T-cell (primary cell): Measurements from ENCODE around the gene SPRED2. TPM values are rescaled to one million over a fixed set of nuclear protein-coding genes. Genes with fewer than 3 reads are reported as not detected.

Experiments used
- ATAC-seq, 4 experiments: fragments of 200-7000 bp in 3 of 4; fragments of 150-1000 bp in 1 of 4; cut with Tn5 transposase; replicated peaks in 1 of 4; 1 replicate in 3 of 4; 2 replicates in 1 of 4; pipeline ENCODE4 v1.10.0; 2021; ENCODE audit warnings: moderate library complexity in 3 of 4, mild to moderate bottlenecking in 2 of 4, moderate number of reproducible peaks in 1 of 4
- CTCF ChIA-PET, 2 donors: fragments of 300-600 bp; sonication (Branson Sonifier 250); formaldehyde crosslinking; loops; one replicate each; lab custom pipeline; 2022; ENCODE audit warnings: antibody characterized with exemption in 2 of 2; lab: Charles Lee
- POLR2A ChIA-PET, 2 donors: fragments of 300-600 bp; sonication (Branson Sonifier 250); formaldehyde crosslinking; loops; one replicate each; lab custom pipeline; 2022; ENCODE audit warnings: antibody characterized with exemption in 2 of 2; lab: Charles Lee
- DNase-seq, 35 experiments: peaks; one replicate each; pipeline versions ENCODE4 v3.0.0 to v3.0.0-alpha.2; 2013 to 2023
- H3K27ac ChIP-seq: one replicate; pipeline ENCODE4 v1.5.1; 2013; ENCODE audit warnings: low read length
- H3K27me3 ChIP-seq, 2 experiments: replicated peaks in 1 of 2; 1 replicate in 1 of 2; 2 replicates in 1 of 2; pipeline versions ENCODE4 v1.6.1 to v1.7.0; 2013; ENCODE audit warnings: low read length in 1 of 2, mixed read lengths in 1 of 2; ENCODE audit not compliant: control insufficient read depth in 2 of 2, insufficient read depth in 2 of 2; ENCODE audit errors: extremely low read depth in 1 of 2
- H3K36me3 ChIP-seq, 2 donors: 1 replicate in 1 of 2; 2 replicates in 1 of 2; pipeline versions ENCODE4 v1.6.1 to v1.7.0; 2013; ENCODE audit warnings: low read length in 1 of 2; ENCODE audit not compliant: control insufficient read depth in 2 of 2, insufficient read depth in 1 of 2; ENCODE audit errors: extremely low read depth in 1 of 2
- H3K4me1 ChIP-seq, 2 experiments: 1 replicate in 1 of 2; 2 replicates in 1 of 2; pipeline versions ENCODE4 v1.6.1 to v1.7.0; 2013; ENCODE audit warnings: low read length in 2 of 2, mixed read lengths in 1 of 2; ENCODE audit not compliant: insufficient read depth in 2 of 2, control insufficient read depth in 1 of 2; ENCODE audit errors: extremely low read depth in 1 of 2
- H3K4me3 ChIP-seq, 2 donors: 1 replicate in 1 of 2; 2 replicates in 1 of 2; pipeline versions ENCODE4 v1.5.1 to v1.7.0; 2013; ENCODE audit warnings: mild to moderate bottlenecking in 2 of 2, low read length in 1 of 2, moderate library complexity in 1 of 2; ENCODE audit not compliant: control insufficient read depth in 1 of 2; ENCODE audit errors: extremely low read depth in 1 of 2
- H3K9me3 ChIP-seq: 2 replicates; pipeline ENCODE4 v1.7.0; 2013
- H3K27ac Mint-ChIP-seq, 2 donors: one replicate each; pipeline ENCODE4 v1.8.0; 2020 to 2021; ENCODE audit warnings: mild to moderate bottlenecking in 2 of 2, mixed read lengths in 2 of 2
- H3K27me3 Mint-ChIP-seq, 2 donors: one replicate each; pipeline ENCODE4 v1.8.0; 2021 to 2022; ENCODE audit warnings: mixed read lengths in 2 of 2
- H3K36me3 Mint-ChIP-seq: one replicate; pipeline ENCODE4 v1.8.0; 2021; ENCODE audit warnings: mixed read lengths
- H3K4me1 Mint-ChIP-seq, 3 donors: one replicate each; pipeline ENCODE4 v1.8.0; 2020 to 2022; ENCODE audit warnings: mixed read lengths in 3 of 3, mild to moderate bottlenecking in 1 of 3
- H3K4me3 Mint-ChIP-seq, 3 donors: one replicate each; pipeline ENCODE4 v1.8.0; 2020 to 2022; ENCODE audit warnings: mild to moderate bottlenecking in 3 of 3, mixed read lengths in 3 of 3, moderate library complexity in 3 of 3
- H3K9me3 Mint-ChIP-seq, 3 donors: one replicate each; pipeline ENCODE4 v1.8.0; 2020 to 2022; ENCODE audit warnings: mixed read lengths in 3 of 3
- WGBS: methylation state at CpG from one replicate; pipeline ENCODE4 v1.1.5; 2013; ENCODE audit warnings: missing lambda C conversion rate; ENCODE audit not compliant: insufficient coverage; 5-methylcytosine and 5-hydroxymethylcytosine counted together
- total RNA-seq, 35 experiments: library from RNA in 6 of 35; stranded (reverse) in 6 of 35; fragments of 120-200 nt in 1 of 35; gene quantifications; one replicate each; pipeline versions ENCODE4 v1.2.1 to v1.2.4 and lab custom pipeline; 2013 to 2026

Gene SPRED2
- total RNA-seq, 5 donors from 2014 or later (not counting 1 experiment from before 2014, with no cell fraction given), result 0.73 to 3.2 (median 1.2) TPM

DNA sequence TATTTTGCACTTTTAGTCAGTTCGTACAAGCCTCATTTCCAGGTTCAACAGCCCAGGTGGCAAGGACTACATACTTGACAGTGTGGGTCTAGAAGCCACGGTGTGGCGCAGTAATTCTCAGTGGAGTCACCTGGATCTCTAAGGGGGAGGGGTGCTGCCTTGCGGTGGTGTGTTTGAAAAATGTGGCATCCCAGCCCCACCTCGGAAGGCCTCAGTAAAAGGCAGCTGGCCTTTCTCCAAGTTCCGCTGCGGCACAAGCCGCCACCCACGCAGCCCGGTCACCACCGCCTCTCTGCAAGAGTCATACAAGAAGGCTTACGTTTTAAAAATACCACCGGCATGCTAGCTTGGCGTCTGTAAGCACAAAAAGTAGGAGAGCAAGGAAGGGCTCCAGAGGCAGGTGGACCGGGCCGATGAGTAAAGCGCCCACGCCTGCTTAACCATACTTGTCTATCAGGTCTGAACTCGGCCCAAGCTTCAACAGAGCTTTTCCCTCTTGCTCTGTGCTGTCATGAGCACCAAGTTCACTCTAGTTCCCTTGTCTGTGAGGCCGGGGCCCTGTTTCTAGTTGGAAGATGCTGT lies 49.5 kb downstream of the SPRED2 start:
- Mint-ChIP-seq H3K36me3 (no peaks in the 10 kb centered on the region), H3K27ac (peak overlapping the region; percentile 69 to 78), H3K4me1 (peaks cover 25 to 28% (median 26%) of the 10 kb centered on the region in 3 donors), H3K27me3 (no peaks in the 10 kb centered on the region), H3K4me3 (peak overlapping the region; percentile 59 to 71 (median 62)), H3K9me3 (no peaks in the 10 kb centered on the region)
- H3K9me3 ChIP-seq, result no peaks in the 10 kb centered on the region
- 7% methylated on average over 18 of the region's 20 CpGs for WGBS
- H3K27ac ChIP-seq, result no peak overlapping the region
- POLR2A ChIA-PET, result interaction anchor here (0.6 to 0.7 kb wide), 2 partner anchors 81 kb away, joined by 3 to 4 read pairs; no protein-coding TSS in a partner anchor
- peak overlapping the region in 1 of 2 donors; percentile 36 for H3K4me3 ChIP-seq
- peak; percentile 33 to 78 (median 65) for DNase-seq
- peak; percentile 83 to 90 (median 85) for ATAC-seq
- peaks cover 21% of the 10 kb centered on the region in 2 experiments for H3K4me1 ChIP-seq
- CTCF ChIA-PET, result interaction anchor here in 1 of 2 donors (0.7 to 0.9 kb wide), 2 partner anchors 15 to 45 kb away, joined by 3 to 7 read pairs; no protein-coding TSS in a partner anchor
- H3K36me3 ChIP-seq, result no peaks in the 10 kb centered on the region
- H3K27me3 ChIP-seq, result no peaks in the 10 kb centered on the region

DNA sequence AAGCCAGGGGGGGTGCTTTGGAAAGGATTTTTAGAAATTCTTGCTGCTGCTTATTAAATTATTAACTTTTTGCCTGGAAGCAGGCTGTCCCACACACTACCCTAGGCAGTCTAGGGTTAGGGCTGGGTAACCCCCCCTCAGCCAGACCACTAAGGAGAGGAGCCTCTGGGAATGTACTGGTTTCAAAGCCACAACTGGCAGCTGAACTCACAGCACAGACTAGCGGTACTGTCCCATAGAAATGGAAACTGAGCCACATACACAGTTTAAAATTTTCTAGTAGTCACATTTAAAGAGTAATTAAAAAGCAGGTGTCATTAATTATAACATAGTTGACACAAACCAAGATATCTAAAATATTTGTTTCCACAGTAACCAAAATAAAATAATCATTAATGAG lies 50.1 kb downstream of the SPRED2 start:
- ATAC-seq (no peak), DNase-seq (no peak)
- no CpG with 5 or more reads among the region's 1 CpG for WGBS
- Histone ChIP-seq H3K9me3 (no peaks in the 10 kb centered on the region), H3K4me3 (peak overlapping the region in 1 of 2 donors; percentile 34), H3K27me3 (no peaks in the 10 kb centered on the region), H3K4me1 (peaks cover 21% of the 10 kb centered on the region in 2 experiments), H3K36me3 (no peaks in the 10 kb centered on the region), H3K27ac (no peak overlapping the region)
- H3K4me1 Mint-ChIP-seq, result peaks cover 25 to 28% (median 26%) of the 10 kb centered on the region in 3 donors
- H3K27me3 Mint-ChIP-seq, result no peaks in the 10 kb centered on the region
- H3K4me3 Mint-ChIP-seq, result peak overlapping the region in 1 of 3 donors; percentile 71
- H3K9me3 Mint-ChIP-seq, result no peaks in the 10 kb centered on the region
- no peaks in the 10 kb centered on the region for H3K36me3 Mint-ChIP-seq
- CTCF ChIA-PET, result no interaction called here
- no peak overlapping the region for H3K27ac Mint-ChIP-seq
- POLR2A ChIA-PET, result no interaction called here

DNA sequence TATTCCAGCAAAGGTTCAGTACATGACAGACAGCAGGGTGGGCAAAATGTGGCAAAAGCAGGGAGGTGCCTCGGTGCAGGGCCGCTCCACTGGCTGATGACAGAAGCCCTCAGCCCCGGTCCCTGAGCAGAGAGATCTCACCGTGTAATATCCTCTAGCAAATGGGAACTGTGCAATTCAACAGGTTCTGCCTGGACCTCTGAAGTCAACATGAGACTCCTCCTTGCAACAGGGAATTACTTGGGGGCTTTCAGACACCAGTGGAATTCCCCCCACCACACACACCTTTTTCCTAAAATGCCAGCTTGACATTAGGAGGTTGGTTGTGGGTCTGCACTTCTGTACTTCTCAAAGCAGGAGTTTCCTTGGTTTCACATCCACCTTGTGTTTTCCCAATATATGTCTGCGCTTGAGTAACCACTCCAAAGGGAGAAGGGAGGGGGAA lies 50.8 kb downstream of the SPRED2 start:
- 100% methylated on average over 3 of the region's 5 CpGs for WGBS
- H3K36me3 Mint-ChIP-seq, result no peaks in the 10 kb centered on the region
- no peaks in the 10 kb centered on the region for H3K9me3 ChIP-seq
- ChIA-PET POLR2A (no interaction called here), CTCF (no interaction called here)
- no peak for DNase-seq
- H3K27ac ChIP-seq, result no peak overlapping the region
- H3K27me3 Mint-ChIP-seq, result no peaks in the 10 kb centered on the region
- no peaks in the 10 kb centered on the region for H3K36me3 ChIP-seq
- no peak overlapping the region for H3K4me3 ChIP-seq
- H3K4me1 ChIP-seq, result peaks cover 21% of the 10 kb centered on the region in 2 experiments
- ATAC-seq, result no peak
- H3K4me3 Mint-ChIP-seq, result peak overlapping the region in 1 of 3 donors; percentile 71
- H3K4me1 Mint-ChIP-seq, result peaks cover 25 to 28% (median 26%) of the 10 kb centered on the region in 3 donors
- H3K27ac Mint-ChIP-seq, result no peak overlapping the region
- no peaks in the 10 kb centered on the region for H3K27me3 ChIP-seq
- H3K9me3 Mint-ChIP-seq, result no peaks in the 10 kb centered on the region

DNA sequence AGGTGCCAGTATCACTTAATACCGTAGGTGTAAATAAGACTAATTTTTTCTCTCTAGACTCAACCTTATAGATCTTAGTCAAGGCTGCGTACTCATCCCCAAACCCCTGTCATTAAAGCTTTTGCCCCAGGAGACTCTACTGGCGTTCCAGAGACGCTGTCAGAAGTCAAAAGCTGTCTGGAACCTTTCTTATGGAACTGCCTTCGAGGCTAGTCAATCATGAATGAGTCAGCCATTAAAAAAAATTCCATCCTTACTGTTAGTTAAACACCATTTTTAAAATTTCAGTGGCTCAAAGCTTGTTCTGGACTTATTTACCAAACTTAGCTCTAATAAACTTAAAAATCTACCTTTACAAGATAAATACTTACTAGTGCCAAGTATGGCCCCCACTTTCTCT lies 52.1 kb downstream of the SPRED2 start:
- Mint-ChIP-seq H3K27ac (no peak overlapping the region), H3K4me1 (peaks cover 25 to 28% (median 26%) of the 10 kb centered on the region in 3 donors), H3K36me3 (no peaks in the 10 kb centered on the region), H3K27me3 (no peaks in the 10 kb centered on the region), H3K4me3 (no peak overlapping the region), H3K9me3 (no peaks in the 10 kb centered on the region)
- ATAC-seq, result no peak
- Histone ChIP-seq H3K27me3 (no peaks in the 10 kb centered on the region), H3K4me3 (no peak overlapping the region), H3K36me3 (no peaks in the 10 kb centered on the region), H3K27ac (no peak overlapping the region), H3K9me3 (no peaks in the 10 kb centered on the region), H3K4me1 (peaks cover 21% of the 10 kb centered on the region in 2 experiments)
- ChIA-PET POLR2A (no interaction called here), CTCF (interaction anchor here in 1 of 2 donors (0.6 kb wide), 1 partner anchor 91 kb away, joined by 6 read pairs; no protein-coding TSS in a partner anchor)
- 92% methylated on average over 4 of the region's 5 CpGs for whole genome bisulfite sequencing
- no peak for DNase-seq

DNA sequence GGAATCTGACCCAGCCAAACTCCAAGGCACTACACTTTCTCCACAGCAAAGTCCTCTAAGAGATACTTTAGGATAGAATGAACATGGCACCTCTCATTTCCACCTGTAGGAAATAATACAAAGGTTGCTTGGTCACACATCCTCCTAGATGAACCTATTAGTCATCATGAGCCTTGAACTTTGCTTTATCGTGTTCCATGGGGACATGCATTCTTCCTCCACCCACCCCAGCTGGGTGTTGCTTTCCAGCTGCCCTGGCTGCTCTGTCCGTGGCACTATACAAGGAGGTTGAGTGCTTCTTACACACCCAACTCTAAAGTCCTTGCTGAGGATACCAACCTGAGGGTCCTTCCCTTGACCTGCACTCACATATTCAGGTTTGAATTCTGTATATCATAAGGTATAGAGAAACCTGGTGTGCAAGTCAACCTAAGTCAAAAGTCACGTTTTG lies 52.7 kb downstream of the SPRED2 start:
- H3K27me3 Mint-ChIP-seq, result no peaks in the 10 kb centered on the region
- H3K27ac Mint-ChIP-seq, result no peak overlapping the region
- ATAC-seq (no peak), DNase-seq (no peak)
- Histone ChIP-seq H3K4me1 (peaks cover 21 to 22% of the 10 kb centered on the region in 2 experiments), H3K36me3 (no peaks in the 10 kb centered on the region), H3K9me3 (no peaks in the 10 kb centered on the region), H3K27ac (no peak overlapping the region), H3K27me3 (no peaks in the 10 kb centered on the region), H3K4me3 (no peak overlapping the region)
- no peaks in the 10 kb centered on the region for H3K9me3 Mint-ChIP-seq
- 63% methylated on average over 2 of the region's 3 CpGs for WGBS
- H3K4me1 Mint-ChIP-seq, result peaks cover 25 to 28% (median 26%) of the 10 kb centered on the region in 3 donors
- no peak overlapping the region for H3K4me3 Mint-ChIP-seq
- CTCF ChIA-PET, result no interaction called here
- POLR2A ChIA-PET, result no interaction called here
- no peaks in the 10 kb centered on the region for H3K36me3 Mint-ChIP-seq

DNA sequence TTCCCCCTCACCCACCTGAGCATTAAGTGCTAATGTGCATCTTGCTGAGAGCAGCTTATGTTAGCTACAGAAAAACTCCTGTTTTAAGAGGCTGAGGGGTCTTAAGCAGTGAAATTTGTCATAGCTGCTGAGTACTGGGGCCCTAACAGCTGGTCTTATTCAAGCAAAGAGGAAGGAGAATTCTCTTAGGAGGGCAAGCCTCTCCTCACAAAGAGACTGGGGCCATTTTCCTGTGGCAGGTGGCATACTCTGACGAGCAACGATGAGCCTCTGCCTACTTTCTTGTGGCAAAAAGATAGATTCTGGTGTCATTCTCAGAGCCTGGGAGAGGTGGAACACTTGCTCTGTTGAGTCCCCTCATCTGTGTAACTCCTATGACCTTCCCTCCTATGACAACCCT lies 53.2 kb downstream of the SPRED2 start:
- no peaks in the 10 kb centered on the region for H3K36me3 ChIP-seq
- no peak overlapping the region for H3K27ac ChIP-seq
- Mint-ChIP-seq H3K9me3 (no peaks in the 10 kb centered on the region), H3K36me3 (no peaks in the 10 kb centered on the region), H3K4me3 (no peak overlapping the region), H3K27me3 (no peaks in the 10 kb centered on the region), H3K27ac (no peak overlapping the region), H3K4me1 (peaks cover 25 to 31% (median 30%) of the 10 kb centered on the region in 3 donors)
- no peaks in the 10 kb centered on the region for H3K27me3 ChIP-seq
- peaks cover 21 to 25% of the 10 kb centered on the region in 2 experiments for H3K4me1 ChIP-seq
- ATAC-seq (no peak), DNase-seq (no peak)
- ChIA-PET CTCF (no interaction called here), POLR2A (no interaction called here)
- H3K4me3 ChIP-seq, result no peak overlapping the region
- H3K9me3 ChIP-seq, result no peaks in the 10 kb centered on the region
- WGBS, result no CpG with 5 or more reads among the region's 2 CpGs
